DND-41 (cell line): Measurements from ENCODE around the gene KRT15.

Experiments used
- ATAC-seq: fragments of 200-7000 bp; cut with Tn5 transposase; 3 replicates; pipeline ENCODE4 v1.9.1; 2021; ENCODE audit warnings: low read depth; ENCODE audit not compliant: insufficient read depth
- DNase-seq: peaks from one replicate; pipeline ENCODE4 v3.0.0-alpha.2; 2020
- H2AFZ ChIP-seq: 2 replicates; pipeline ENCODE4 v1.6.0; 2012; ENCODE audit warnings: low read depth, low read length
- H3K27ac ChIP-seq: 2 replicates; pipeline ENCODE4 v1.5.1; 2012; ENCODE audit warnings: low read length, inconsistent platforms
- H3K27me3 ChIP-seq: fragments of 200-600 bp; sonication (generic); 2 replicates; pipeline ENCODE4 v1.6.0; 2012; ENCODE audit warnings: low read length, mild to moderate bottlenecking, inconsistent platforms; ENCODE audit not compliant: insufficient read depth, poor library complexity
- H3K36me3 ChIP-seq: 2 replicates; pipeline ENCODE4 v1.5.1; 2012; ENCODE audit warnings: low read length, inconsistent platforms; ENCODE audit not compliant: insufficient read depth
- H3K4me1 ChIP-seq: 2 replicates; pipeline ENCODE4 v1.5.1; 2012; ENCODE audit warnings: mild to moderate bottlenecking, low read length; ENCODE audit not compliant: insufficient read depth
- H3K4me2 ChIP-seq: 2 replicates; pipeline ENCODE4 v1.6.0; 2012; ENCODE audit warnings: mild to moderate bottlenecking, moderate library complexity, low read length, inconsistent platforms; ENCODE audit not compliant: insufficient read depth
- H3K4me3 ChIP-seq, 2 experiments: fragments of 200-600 bp in 1 of 2; shearing (Covaris generic) in 1 of 2; 2 replicates each; pipeline ENCODE4 v1.5.1; 2012 to 2016; ENCODE audit warnings: inconsistent platforms in 2 of 2, low read length in 2 of 2, mild to moderate bottlenecking in 2 of 2, low read depth in 1 of 2, moderate library complexity in 1 of 2
- H3K79me2 ChIP-seq: 2 replicates; pipeline ENCODE4 v1.6.0; 2012; ENCODE audit warnings: low read length, inconsistent platforms; ENCODE audit not compliant: insufficient read depth
- H3K9ac ChIP-seq: 2 replicates; pipeline ENCODE4 v1.6.0; 2012; ENCODE audit warnings: low read depth, mild to moderate bottlenecking, inconsistent platforms, low read length, moderate library complexity
- H3K9me3 ChIP-seq: 2 replicates; pipeline ENCODE4 v1.5.1; 2012; ENCODE audit warnings: low read length, moderate library complexity, mild to moderate bottlenecking, inconsistent platforms; ENCODE audit not compliant: insufficient read depth, severe bottlenecking
- H4K20me1 ChIP-seq: 2 replicates; pipeline ENCODE4 v1.6.0; 2012; ENCODE audit warnings: low read length; ENCODE audit not compliant: insufficient read depth
- EZH2 ChIP-seq: IDR thresholded peaks from 3 replicates; pipeline ENCODE4 v1.6.1; 2012; ENCODE audit warnings: borderline replicate concordance, low read depth, mild to moderate bottlenecking, moderate library complexity, low read length, inconsistent platforms; ENCODE audit not compliant: severe bottlenecking
- TF ChIP-seq, protein P1 (sequence below): IDR thresholded peaks from 2 replicates; pipeline ENCODE4 v1.5.1; 2012; ENCODE audit warnings: borderline replicate concordance, low read length, moderate library complexity, mild to moderate bottlenecking; ENCODE audit not compliant: poor library complexity, severe bottlenecking; ENCODE audit errors: extremely low read depth

KRT15 gene

DNA sequence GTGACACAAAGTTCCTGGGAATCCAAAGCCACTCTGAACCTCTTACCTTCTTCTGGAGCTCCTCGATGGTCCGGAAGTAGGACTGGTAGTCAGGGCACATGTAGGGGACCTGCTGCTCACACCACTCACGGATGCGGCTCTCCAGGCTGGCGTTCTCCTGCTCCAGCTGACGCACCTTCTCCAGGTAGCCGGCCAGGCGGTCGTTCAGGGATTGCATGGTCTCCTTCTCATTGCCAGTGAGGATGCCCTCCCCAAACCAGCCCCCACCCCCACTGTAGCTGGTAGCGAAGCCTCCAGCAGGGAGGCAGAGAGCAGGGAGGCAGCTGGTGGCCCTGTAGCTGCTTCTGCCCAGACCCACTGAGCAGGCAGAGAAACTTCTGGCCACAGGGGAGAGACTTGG lies 38.1 kb downstream of the KRT15 start:
- Histone ChIP-seq H3K9me3 (no peaks in the 10 kb centered on the region), H3K36me3 (no peaks in the 10 kb centered on the region), H3K79me2 (no peaks in the 10 kb centered on the region), H3K4me3 (no peak overlapping the region), H3K4me1 (no peaks in the 10 kb centered on the region), H3K9ac (no peak overlapping the region), H4K20me1 (0 out of 2 replicates have a peak, but pooled peaks cover 4% of the 10 kb centered on the region), H3K27ac (no peak overlapping the region), H3K4me2 (no peak overlapping the region), H3K27me3 (peaks cover 5% of the 10 kb centered on the region), H2AFZ (no peak overlapping the region)
- DNase-seq (no peak), ATAC-seq (no peak)
- TF ChIP-seq, protein P1, sequence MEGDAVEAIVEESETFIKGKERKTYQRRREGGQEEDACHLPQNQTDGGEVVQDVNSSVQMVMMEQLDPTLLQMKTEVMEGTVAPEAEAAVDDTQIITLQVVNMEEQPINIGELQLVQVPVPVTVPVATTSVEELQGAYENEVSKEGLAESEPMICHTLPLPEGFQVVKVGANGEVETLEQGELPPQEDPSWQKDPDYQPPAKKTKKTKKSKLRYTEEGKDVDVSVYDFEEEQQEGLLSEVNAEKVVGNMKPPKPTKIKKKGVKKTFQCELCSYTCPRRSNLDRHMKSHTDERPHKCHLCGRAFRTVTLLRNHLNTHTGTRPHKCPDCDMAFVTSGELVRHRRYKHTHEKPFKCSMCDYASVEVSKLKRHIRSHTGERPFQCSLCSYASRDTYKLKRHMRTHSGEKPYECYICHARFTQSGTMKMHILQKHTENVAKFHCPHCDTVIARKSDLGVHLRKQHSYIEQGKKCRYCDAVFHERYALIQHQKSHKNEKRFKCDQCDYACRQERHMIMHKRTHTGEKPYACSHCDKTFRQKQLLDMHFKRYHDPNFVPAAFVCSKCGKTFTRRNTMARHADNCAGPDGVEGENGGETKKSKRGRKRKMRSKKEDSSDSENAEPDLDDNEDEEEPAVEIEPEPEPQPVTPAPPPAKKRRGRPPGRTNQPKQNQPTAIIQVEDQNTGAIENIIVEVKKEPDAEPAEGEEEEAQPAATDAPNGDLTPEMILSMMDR, result no peak
- TF ChIP-seq EZH2, result no peak

DNA sequence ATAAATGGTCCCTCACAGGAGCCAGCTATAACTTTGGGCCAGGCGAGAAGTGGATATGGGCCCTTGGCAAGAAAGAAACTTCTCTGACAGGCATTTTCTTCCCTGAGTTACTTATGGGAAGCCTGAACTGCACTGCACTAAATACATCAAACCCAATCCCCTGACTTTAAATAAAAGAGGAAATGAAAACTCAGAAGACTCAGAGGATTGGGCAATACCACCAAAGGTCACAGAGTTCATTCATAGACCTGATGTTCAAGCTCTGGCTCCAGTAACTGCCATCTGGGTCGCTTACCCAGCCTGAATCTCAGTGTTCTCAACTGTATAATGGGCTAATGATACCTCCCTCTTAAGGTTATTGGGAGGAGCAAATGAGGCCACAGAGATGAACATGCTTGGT lies 38.6 kb downstream of the KRT15 start:
- H3K4me2 ChIP-seq, result no peak overlapping the region

DNA sequence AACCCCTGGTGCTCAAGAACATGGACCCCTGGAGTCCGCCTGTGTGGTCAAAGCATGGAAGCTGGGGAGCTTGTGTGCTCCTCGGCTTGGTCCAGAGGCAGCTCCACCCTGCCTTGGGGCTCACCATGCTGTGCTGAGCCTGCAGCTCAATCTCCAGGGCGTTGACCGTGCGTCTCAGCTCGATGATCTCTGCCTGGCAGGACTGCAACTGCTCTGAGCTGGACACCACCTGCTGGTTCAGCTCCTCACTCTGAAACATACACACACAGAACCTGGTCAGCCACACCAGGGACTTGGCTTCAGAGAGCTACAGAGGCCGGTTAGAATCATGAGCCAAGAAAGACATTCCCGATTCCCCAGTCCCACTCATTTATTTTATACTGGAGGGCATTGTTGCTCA lies 40.5 kb downstream of the KRT15 start:
- 0 out of 2 replicates have a peak, but pooled peaks cover 4% of the 10 kb centered on the region for H4K20me1 ChIP-seq
- no peaks in the 10 kb centered on the region for H3K36me3 ChIP-seq
- no peak overlapping the region for H3K4me2 ChIP-seq
- ATAC-seq (no peak), DNase-seq (no peak)
- peaks cover 9% of the 10 kb centered on the region for H3K27me3 ChIP-seq
- TF ChIP-seq, protein P1, result no peak
- no peak for TF ChIP-seq EZH2
- H3K79me2 ChIP-seq, result no peaks in the 10 kb centered on the region
- H3K4me1 ChIP-seq, result no peaks in the 10 kb centered on the region
- H2AFZ ChIP-seq, result no peak overlapping the region
- H3K9ac ChIP-seq, result no peak overlapping the region
- H3K4me3 ChIP-seq, result no peak overlapping the region
- H3K9me3 ChIP-seq, result no peaks in the 10 kb centered on the region
- H3K27ac ChIP-seq, result no peak overlapping the region

More for the DNA sequence above, 38.6 kb downstream of the KRT15 start:
- Histone ChIP-seq H3K9me3 (no peaks in the 10 kb centered on the region), H3K36me3 (no peaks in the 10 kb centered on the region), H3K79me2 (no peaks in the 10 kb centered on the region), H4K20me1 (0 out of 2 replicates have a peak, but pooled peaks cover 4% of the 10 kb centered on the region), H3K27me3 (peaks cover 5% of the 10 kb centered on the region), H3K4me3 (no peak overlapping the region), H3K4me1 (no peaks in the 10 kb centered on the region), H3K27ac (no peak overlapping the region), H2AFZ (no peak overlapping the region), H3K9ac (no peak overlapping the region)
- DNase-seq, result no peak
- TF ChIP-seq EZH2, result no peak
- TF ChIP-seq, protein P1, result no peak
- ATAC-seq, result no peak
